ENCODE data around the gene EVC. TPM values are rescaled to one million over a fixed set of nuclear protein-coding genes. Genes with fewer than 3 reads are reported as not detected.
"Not testable (repeated sequence)": the region's sequence is repeated elsewhere in the genome, so short reads cannot be mapped to it uniquely, and the experiment has no call there.

EVC gene
- total RNA-seq, 1 experiment from 2014 or later: not detected

DNA sequence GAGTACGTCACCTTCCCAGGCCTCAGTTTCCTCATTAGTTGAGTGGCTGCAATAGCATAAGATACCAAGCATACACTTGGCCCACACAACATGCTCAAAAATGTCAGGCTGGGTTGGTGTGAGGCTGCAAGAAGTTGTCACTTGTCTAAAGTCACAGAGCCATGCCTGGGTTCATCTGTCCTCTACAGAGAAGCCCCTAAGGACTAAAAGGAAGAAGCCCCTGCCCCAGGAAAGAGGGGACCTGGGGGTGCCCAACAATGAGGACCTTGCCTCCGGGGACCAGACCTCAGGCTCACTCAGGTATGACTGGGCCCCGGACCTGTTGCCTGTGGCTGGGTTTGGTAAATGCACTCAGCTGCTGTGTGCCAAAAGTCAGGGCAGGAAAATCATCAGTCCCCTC is 99.2 kb downstream of the EVC start:
- intact Hi-C loops (cut with micrococcal nuclease; ENCODE audit: unreplicated experiment): no loop called here
- Mint-ChIP-seq H3K27ac (ENCODE audit: unreplicated experiment) (no peak overlapping the region), H3K4me1 (ENCODE audit: low read depth, unreplicated experiment) (no peaks in the 10 kb centered on the region), H3K36me3 (ENCODE audit: insufficient read depth, unreplicated experiment) (no peaks in the 10 kb centered on the region), H3K9me3 (ENCODE audit: unreplicated experiment) (no peaks in the 10 kb centered on the region), H3K4me3 (ENCODE audit: unreplicated experiment) (no peak overlapping the region), H3K27me3 (ENCODE audit: insufficient read depth, unreplicated experiment) (peaks cover 5% of the 10 kb centered on the region)
- Histone ChIP-seq H3K9me3 (no peaks in the 10 kb centered on the region), H3K4me3 (ENCODE audit: low read depth, low read length) (no peak overlapping the region), H3K4me1 (no peaks in the 10 kb centered on the region), H3K36me3 (ENCODE audit: control insufficient read depth, insufficient read depth, low read length) (no peaks in the 10 kb centered on the region), H3K27me3 (replicated peaks; ENCODE audit: control insufficient read depth, insufficient read depth, low read length) (no peaks in the 10 kb centered on the region; the same call in 1 of the 2 replicates)
- POLR2A ChIA-PET: no interaction called here
- CTCF ChIA-PET: no interaction called here
- no peak for TF ChIP-seq CTCF (IDR thresholded peaks at IDR 0.05; ENCODE audit: insufficient read depth in 1 of 2, low read depth in 1 of 2, low read length in 1 of 2, severe bottlenecking in 1 of 2, unreplicated experiment in 1 of 2)
- no TSS peak for BruUV-seq (replicated peaks)
- DNase-seq: no peak

GRCh38 chr4:5810770-5811430 is 99.9 kb downstream of the EVC start:
- Mint-ChIP-seq H3K36me3 (ENCODE audit: insufficient read depth, unreplicated experiment) (no peaks in the 10 kb centered on the region), H3K9me3 (ENCODE audit: unreplicated experiment) (no peaks in the 10 kb centered on the region), H3K27ac (ENCODE audit: unreplicated experiment) (no peak overlapping the region), H3K4me3 (ENCODE audit: unreplicated experiment) (no peak overlapping the region), H3K4me1 (ENCODE audit: low read depth, unreplicated experiment) (no peaks in the 10 kb centered on the region), H3K27me3 (ENCODE audit: insufficient read depth, unreplicated experiment) (peaks cover 5% of the 10 kb centered on the region)
- TF ChIP-seq CTCF (IDR thresholded peaks at IDR 0.05; ENCODE audit: insufficient read depth in 1 of 2, low read depth in 1 of 2, low read length in 1 of 2, severe bottlenecking in 1 of 2, unreplicated experiment in 1 of 2): no peak
- BruUV-seq (replicated peaks): no TSS peak
- H3K27me3 ChIP-seq (replicated peaks; ENCODE audit: control insufficient read depth, insufficient read depth, low read length): no peaks in the 10 kb centered on the region; the same call in 1 of the 2 replicates
- H3K9me3 ChIP-seq: no peaks in the 10 kb centered on the region
- POLR2A ChIA-PET: no interaction called here
- no peak overlapping the region for H3K4me3 ChIP-seq (ENCODE audit: low read depth, low read length)
- intact Hi-C loops (cut with micrococcal nuclease; ENCODE audit: unreplicated experiment): no loop called here
- no peaks in the 10 kb centered on the region for H3K4me1 ChIP-seq
- no peaks in the 10 kb centered on the region for H3K36me3 ChIP-seq (ENCODE audit: control insufficient read depth, insufficient read depth, low read length)
- no peak for DNase-seq
- CTCF ChIA-PET: no interaction called here

GRCh38 chr4:5812057-5812456 is 101.1 kb downstream of the EVC start:
- H3K27me3 Mint-ChIP-seq (ENCODE audit: insufficient read depth, unreplicated experiment); BruUV-seq (replicated peaks); H3K36me3 Mint-ChIP-seq (ENCODE audit: insufficient read depth, unreplicated experiment); H3K4me1 ChIP-seq; H3K4me1 Mint-ChIP-seq (ENCODE audit: low read depth, unreplicated experiment); H3K27ac Mint-ChIP-seq (ENCODE audit: unreplicated experiment); H3K36me3 ChIP-seq (ENCODE audit: control insufficient read depth, insufficient read depth, low read length); H3K9me3 ChIP-seq; DNase-seq; H3K4me3 ChIP-seq (ENCODE audit: low read depth, low read length); CTCF ChIA-PET; POLR2A ChIA-PET; H3K4me3 Mint-ChIP-seq (ENCODE audit: unreplicated experiment); H3K27me3 ChIP-seq (replicated peaks; ENCODE audit: control insufficient read depth, insufficient read depth, low read length); H3K9me3 Mint-ChIP-seq (ENCODE audit: unreplicated experiment): not testable (repeated sequence)
- intact Hi-C loops (cut with micrococcal nuclease; ENCODE audit: unreplicated experiment): loop anchor here (2.0 kb wide), 1 partner anchor 761 kb away; the partner anchor contains the start of gene STK32B

Data from Caco-2 (cell line).